OCI-M1 (cell line): Measurements from ENCODE around the gene FAM83G.
"Not testable (repeated sequence)": the region's sequence is repeated elsewhere in the genome, so short reads cannot be mapped to it uniquely, and the experiment has no call there.

Experiments
- DNase-seq: peaks from one replicate; lab custom pipeline; 2025; lab: John Stamatoyannopoulos, UW

The FAM83G gene

DNA sequence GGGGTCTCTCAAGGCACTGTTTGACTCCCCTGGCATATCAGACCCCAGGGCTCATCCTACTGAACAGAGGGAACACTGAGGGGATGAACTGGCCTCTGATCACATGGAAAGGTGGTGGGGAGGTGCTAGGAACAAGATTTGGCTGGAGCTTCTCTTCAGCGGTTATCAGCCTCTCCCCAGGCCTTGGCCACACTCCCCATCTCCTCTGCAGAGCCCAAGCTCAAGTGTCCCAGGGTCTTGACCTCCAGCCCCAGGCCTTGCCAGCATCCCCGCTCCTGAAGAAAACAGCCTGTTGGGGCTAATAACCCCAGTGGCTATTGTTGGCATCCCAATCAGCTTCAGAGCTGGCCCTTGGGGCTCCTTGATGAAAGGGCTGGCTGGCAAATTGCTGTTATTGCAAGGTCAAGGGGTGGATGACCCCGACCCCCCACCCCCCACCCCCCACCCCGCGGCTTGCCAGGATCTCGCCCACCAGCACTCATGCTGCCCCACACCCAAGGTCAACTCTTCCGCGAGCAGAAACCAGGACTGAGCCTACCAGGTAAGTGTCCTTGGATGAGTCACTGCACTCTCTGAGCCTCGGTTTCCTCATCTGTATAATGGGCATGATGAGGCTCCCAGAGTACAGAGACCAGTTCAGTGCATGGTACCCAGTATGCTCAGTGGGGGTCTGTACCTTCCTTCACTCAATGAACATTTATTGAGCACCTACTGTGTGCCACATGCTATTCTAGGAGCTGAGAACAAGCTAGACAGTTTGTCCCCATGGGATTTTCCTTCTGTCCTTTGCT lies 18.8 kb upstream of the FAM83G start:
- no peak for DNase-seq

- DNase-seq, result no peak
Observed at GRCh38 chr17:19022747-19023146, 18.2 kb upstream of the FAM83G start.

DNA sequence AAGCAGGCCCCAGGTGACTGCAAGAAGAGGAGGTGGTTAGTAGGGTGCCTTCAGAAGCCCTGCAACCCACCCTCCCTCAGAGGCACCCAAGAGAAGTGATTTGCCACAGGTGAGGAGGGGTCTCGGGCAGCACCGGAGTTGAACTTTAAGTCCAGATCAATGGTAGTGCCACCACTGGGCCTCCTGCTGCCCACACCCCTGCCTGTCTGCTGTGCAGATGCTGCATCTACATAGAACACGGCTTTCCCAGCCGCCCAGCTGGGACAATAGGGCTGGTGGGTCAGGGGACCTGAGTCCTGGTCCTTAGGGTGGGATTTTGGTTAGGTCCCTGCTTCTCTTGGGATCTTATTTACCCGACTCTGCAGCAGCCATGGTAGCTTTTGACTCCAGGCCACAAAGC lies 17.6 kb upstream of the FAM83G start:
- DNase-seq, result no peak

- DNase-seq, result no peak
Observed at GRCh38 chr17:19021622-19022083, 17.1 kb upstream of the FAM83G start.

GRCh38 chr17:19021011-19021621 lies 16.6 kb upstream of the FAM83G start:
- not testable (repeated sequence) for DNase-seq

DNA sequence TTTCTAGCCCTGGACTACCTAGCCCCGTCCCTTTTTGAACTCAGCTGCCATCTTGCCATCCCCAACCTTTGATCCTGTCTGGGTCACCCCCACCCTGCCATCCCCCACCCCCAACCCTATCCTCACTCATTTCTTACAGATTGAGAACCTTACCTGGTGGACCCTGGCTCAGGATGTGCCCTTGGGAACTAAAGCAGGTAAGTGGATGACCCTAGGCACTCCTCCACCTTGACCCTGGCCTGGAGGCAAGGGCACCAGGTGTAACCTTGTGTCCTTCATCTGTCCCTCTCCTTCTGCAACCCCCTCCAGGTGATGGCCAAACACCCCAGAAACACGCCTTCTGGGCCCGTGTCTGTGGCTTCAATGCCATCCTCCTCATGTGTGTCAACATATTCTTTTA lies 15.5 kb upstream of the FAM83G start:
- DNase-seq, result no peak

DNA sequence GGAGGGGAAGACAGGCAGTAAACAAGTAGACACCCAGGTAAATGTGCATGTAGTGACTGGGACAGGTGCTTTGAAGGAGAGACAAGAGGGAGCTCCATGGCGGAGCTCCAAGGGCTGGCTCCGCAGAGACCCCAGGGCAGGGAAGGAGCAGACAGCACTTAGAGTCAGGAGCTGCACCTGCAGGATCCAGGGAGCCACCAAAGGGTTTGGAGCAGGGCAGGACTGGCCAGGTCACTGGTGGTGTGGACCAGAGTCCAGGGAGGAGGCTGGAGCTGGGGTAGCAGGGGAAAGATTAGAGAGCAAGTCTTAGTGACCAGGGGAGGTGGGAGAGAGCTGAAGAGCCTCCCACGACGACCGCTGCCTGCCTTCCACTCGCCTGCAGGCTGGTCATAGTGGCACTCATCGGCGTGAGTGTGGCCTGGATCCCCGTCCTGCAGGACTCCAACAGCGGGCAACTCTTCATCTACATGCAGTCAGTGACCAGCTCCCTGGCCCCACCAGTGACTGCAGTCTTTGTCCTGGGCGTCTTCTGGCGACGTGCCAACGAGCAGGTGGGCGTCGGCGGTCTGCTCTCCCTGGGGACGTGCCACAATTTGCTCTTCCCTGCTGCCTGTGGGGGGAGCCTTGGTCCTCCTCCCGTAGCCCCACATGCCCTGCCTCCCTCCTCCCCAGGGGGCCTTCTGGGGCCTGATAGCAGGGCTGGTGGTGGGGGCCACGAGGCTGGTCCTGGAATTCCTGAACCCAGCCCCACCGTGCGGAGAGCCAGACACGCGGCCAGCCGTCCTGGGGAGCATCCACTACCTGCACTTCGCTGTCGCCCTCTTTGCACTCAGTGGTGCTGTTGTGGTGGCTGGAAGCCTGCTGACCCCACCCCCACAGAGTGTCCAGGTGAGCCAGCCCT lies 14.7 kb upstream of the FAM83G start:
- DNase-seq, result no peak

DNA sequence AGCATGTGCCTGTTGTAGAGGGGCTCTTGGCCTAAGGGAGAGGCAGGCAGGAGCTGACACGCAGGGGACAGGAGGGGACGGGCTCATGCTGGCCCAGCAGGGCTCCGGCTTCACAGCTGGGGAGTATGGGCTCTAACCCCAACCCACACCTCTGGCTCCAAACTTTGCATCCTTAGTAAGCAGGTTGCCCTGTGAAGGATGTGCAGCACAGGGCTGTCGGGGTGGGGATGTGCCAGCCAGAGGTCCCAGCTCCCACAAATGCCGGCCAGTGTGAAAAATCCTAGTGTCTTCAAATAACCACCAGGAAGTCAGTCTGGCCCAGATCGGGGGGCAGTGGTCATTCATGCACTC lies 14.0 kb upstream of the FAM83G start:
- no peak for DNase-seq

- DNase-seq, result no peak
Observed at GRCh38 chr17:19017804-19018599, 13.4 kb upstream of the FAM83G start.

GRCh38 chr17:19017401-19017800 lies 12.8 kb upstream of the FAM83G start:
- no peak for DNase-seq

GRCh38 chr17:19016881-19017280 lies 12.3 kb upstream of the FAM83G start:
- DNase-seq, result no peak

- DNase-seq, result no peak
Observed at GRCh38 chr17:19016297-19016696, 11.7 kb upstream of the FAM83G start.

GRCh38 chr17:19015428-19015827 lies 10.9 kb upstream of the FAM83G start:
- no peak for DNase-seq

GRCh38 chr17:19014628-19015215 lies 10.2 kb upstream of the FAM83G start:
- DNase-seq, result no peak

DNA sequence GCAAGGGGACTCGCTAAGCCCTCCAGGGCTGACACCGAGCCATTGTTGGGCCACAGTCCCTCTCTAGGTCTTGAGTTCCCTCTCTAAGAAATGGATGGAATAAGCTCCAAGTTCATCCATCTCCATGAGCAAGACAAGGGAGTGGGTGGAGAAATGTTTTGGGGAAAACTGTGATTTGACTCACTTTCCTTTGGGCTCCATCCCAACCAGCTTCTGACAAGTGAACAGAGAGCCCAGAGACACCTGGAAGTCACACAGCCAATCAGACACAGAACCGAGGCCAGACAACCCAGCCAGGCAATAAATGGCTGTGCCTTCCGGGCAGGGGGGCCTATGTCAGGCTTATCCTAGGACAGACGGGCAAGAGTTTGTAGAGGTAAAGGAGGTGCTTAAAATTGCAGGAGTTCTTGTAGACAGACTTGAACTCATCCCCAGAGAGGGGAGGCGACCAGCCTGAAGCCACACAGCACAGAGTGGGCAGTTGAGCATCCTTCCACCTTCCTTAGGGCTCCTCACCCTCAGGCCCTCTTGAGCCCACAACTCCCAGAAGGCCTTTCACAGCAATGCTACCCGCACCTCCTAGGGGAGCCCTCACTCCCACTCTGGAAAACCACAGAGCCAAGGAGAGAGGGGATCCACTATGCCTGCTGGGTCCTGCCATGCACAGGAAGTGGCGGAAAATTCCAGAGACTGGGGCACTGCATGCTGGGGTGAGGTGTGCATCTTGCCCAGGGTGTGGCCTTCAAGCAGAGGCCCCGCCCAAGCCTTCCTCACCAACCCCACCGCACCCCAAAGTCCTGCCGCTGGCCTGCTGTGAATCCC lies 9.5 kb upstream of the FAM83G start:
- DNase-seq, result no peak

- no peak for DNase-seq
Observed at GRCh38 chr17:19013226-19013625, 8.7 kb upstream of the FAM83G start.

DNA sequence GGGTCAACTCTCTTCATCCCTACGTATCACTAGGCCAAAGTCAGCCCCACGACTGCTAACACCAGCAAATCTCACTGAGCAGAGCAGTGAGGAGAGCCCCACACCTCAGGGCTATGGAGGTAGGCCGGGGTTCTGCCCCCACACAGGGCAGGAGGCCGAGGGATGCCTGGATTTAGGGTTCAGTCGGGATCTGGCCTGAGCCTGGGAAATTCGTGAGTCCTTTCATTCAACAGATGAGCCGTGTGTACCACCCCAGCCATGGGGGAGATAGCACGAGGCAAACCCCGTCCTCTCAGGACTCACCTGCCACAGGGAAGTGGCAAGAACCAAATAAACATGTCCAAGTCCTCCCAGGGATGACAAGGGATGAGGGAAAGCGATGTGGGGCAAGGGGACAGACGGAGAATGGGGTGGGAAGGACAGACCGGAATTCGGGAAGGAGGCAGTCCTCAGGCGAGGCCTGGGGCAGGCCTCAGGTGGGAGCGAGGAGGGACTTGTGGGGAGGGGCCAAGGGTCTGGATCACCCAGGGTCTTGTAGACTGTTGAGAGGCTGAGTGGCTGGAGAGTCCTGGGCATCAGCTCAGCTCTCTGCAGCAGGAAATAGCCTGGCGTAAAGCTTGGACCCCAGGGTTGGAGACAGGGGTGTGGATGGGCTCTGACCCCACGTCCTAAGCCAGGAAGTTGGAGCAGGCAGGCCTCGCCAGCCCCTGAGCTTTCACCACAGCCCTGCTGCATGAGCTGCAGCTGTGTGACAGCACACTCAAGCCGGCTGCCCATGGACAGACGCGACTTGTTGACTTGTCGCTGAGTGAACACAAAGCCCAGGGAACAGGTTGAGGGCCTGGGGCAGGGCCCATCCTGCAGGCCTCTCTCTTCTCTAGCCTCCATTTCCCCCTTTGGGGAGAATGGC lies 7.9 kb upstream of the FAM83G start:
- DNase-seq, result no peak

DNA sequence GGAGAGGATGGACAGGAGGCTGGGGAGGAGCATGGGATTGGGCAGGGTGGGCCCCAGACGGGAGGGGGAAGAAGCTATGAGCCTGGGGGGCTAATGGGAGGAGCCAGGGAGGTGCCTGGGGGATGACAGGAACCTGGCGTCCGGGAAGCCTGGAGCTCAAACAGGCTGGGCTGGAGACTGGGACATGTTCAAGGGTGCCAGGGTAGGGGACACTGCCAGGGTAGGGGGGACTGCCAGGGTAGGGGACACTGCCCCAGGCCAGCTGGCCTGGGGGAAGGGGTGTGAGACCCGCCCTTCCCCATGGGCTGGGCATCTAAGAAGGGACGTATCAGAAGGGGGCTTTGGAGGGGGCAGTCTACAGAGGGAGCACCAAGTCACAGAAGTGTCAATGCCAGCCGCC lies 7.0 kb upstream of the FAM83G start:
- no peak for DNase-seq

GRCh38 chr17:19010729-19011505 lies 6.4 kb upstream of the FAM83G start:
- DNase-seq, result no peak
